CD4-positive, alpha-beta T cell treated with Interleukin-15 for 1 hour (primary cell): ENCODE measurements around the gene DHX32.
"Not testable (repeated sequence)": the region's sequence is repeated elsewhere in the genome, so short reads cannot be mapped to it uniquely, and the experiment has no call there.

Experiments used
- DNase-seq: peaks from one replicate; pipeline ENCODE4 v3.0.0-alpha.2; 2020

DHX32 gene

DNA sequence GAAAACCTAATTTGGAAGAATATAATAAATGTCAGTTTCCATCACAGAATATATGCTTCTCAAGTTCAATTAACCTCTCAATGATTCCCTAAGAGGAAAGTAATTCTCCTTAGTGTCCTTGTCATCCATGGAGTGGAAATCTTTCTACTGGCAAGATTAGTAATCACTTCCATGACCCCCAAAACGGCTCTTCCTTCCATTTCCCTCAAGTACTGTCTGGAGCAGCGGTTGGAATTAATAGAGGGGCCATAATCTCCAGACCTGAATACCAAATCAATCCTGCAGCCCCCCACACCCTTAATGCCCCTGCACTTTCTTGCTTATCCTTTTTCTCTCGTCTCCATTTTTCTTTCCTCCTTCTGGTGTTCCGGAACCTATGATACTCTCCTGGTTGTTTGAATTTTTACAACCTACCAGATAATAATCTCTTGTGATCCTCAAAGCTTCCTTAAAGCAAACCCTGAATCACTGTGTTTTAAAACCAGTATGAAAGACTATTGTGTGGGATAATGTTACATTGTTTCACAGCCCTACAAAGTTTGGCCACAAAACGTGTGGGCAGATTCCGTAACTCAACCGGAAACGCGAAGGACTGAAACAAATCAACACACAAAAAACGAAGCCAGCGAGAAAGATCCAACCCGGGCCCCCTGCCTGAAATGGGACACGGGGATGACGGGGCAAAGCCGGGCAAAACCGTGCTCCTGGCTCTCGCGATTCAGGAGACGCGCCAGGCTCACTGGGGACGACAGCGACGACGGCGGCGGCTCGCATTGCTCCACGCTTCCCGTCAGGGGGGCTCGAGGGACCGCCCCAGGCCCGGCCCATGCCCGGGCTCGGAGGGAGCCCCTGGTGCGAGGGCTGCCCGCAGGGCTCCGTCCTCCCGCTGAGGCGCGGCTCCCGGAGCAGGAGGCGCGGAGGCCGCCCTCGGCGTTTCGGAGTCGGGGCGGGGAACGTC is 14.3 kb upstream of the DHX32 start:
- DNase-seq: not testable (repeated sequence)

DNA sequence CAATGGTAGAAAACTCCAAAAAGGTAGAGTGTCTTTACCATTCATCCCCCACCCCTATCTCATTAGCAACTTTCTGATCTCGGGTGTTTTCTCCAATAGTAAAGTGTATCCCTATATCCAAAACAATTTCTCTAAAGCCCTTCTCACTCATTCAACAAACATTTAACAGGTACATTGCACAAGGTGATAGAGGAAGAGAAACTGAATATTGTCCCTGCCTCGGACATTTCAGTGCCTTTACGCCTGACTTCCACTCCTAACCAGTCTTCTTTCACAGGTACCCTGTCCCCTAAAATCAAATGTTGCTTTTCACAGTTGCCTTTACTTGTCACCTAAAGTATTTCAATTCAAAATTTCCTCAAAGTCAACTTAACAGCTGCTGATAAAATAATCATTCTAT is 13.1 kb upstream of the DHX32 start:
- DNase-seq: not testable (repeated sequence)

DNA sequence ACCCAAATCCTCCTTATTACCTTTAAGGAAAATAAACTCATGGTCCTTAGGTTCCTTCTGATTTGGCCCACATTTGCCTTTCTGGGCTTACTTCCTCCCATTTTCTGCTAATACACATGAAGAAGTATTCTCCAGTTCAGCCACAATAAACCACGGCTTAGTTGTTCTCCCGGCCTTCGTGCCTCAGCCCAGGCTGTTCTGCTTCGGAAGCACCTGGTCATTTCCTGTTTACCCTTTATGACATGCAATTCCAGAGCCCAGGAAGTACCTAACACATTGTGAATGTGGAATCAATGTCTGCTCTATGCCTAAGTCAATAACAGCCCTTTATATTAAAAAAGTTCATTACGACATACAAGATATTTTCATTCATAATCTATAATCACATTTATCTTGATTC is 11.3 kb upstream of the DHX32 start:
- not testable (repeated sequence) for DNase-seq

DNA sequence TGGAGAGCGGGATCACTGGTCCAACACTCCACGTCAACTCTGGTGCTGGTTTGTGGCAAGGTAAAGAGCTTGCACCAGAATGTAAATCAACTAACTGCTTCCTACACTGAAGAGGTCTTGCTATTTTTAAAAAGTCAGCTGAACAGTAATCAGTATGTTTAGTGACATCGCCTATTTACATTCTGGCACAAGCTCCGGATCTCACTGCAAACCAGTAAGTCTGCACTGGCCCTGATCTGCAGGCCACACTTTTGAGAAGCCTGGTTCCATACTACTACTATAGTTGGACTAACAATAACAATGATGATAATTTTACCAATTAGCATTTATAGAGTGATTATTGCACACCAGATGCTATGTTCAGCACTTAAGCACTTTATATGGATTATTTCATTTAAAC is 8.3 kb upstream of the DHX32 start:
- not testable (repeated sequence) for DNase-seq

DNA sequence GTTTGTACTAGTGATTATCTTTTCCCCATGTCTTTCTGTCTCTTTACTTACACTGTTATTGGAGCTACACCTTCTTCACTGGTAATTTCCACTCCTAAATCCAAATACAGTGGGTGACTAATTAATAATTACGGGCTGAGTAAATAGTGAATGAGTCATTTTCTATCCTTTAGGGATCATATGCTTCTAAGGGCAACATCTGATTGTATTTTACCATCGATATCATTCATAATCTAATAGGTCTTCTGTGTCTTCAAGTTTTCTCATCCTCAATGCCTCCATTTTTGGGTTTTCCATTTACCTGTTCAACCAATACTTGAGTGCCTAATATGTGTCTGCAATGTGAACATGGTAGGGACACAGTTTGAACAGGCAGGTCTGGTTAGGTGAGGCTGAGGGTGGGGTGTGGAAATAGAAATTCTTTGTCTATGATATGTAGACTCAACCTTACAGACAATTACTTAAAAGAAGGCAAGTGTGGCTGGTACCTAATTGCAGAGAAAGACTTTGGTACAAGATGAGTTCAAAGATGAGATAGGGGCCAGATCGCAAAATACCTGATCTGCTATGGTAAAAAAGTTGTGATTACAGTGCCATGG is 5.9 kb upstream of the DHX32 start:
- no peak for DNase-seq

DNA sequence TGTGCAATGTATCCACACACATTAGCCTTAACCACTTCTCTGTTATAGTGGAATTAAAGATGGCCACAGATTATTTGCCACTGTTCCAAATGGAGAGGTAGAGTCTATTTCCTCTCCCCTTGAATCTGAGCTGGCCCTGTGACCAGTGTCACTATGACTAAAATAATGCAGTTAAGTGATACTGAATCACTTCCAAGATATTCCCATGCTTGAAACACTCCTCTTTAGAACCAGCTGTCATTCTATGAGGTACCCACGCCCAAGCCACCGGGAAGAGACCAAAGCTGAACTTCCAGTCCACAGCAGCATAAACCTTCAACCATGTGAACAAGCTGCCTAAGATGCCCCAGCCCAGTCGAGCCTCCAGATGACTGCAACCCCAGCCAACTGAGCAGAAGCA is 2.1 kb upstream of the DHX32 start:
- no peak for DNase-seq

DNA sequence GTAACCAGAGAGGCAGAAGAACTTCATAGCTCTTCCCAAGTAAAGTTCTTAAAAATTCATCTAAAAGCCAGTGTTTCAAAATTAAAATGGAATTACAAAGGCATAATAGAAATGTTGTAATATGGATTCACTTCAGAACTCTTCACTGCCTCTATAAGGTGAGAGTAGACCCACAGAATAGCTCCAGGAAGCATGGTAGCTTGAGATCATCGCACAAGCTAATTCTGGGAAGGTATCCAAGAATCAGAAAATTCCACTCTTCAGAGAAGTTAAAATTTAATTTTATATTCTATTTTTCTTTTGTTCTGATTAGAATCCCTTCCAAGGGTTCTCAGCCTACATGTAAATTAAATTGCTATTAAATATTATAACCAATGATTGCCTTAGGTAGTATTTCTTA is 1.5 kb upstream of the DHX32 start:
- DNase-seq: no peak

DNA sequence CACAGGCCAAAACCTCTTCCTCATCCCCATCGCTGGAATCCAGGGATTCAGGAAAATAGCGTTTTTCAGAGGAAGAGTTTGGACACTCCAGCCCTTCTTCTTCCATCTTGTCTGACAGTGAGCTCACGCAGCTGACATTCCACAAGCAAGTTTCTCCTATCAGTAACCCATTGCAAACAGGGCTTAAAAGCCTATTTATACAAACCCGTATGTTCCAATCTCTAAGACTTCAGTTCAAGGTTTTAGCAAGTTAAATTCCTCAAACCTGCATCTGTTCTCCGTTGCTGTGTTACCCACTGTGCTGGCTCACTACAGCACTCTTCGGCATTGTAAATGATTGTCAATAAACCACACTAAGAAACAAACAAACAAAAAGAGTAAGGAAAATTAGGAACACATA is 373 bp downstream of the DHX32 start:
- no peak for DNase-seq

DNA sequence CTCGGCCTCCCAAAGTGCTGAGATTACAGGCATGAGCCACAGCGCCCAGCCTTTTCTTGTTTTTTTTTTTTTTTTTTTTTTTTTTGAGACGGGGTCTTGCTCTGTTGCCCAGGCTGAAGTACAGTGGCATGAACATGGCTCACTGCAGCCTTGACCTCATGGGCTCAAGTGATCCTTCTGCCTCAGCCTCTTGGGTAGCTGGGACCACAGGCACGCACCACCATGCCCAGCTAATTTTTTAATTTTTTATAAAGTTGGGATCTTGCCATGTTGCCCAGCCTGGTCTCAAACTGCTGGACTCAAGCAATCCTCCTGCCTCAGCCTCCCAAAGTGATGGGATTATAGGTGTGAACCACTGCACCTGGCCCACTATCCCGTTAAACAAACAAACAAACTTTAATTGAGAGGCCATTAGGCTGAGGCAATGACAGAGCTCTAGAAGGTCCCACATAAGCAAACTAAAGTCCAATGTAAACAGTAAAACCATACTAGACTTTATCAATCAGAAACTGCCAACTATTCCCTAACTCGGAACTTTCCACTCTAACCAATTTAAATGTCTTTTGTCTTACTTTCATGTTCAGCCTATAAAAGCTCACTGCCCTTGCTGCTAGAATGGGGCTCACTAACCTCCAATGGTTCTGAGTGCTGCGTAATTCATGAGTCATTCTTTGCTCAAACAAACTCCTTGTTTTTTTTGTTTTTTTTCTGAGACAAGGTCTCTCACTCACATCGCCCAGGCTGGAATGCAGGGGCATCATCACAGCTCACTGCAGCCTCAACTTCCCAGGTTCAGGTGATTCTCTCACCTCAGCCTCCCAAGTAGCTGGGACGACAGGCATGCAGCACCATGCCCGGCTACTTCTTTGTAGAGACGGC is 1.9 kb downstream of the DHX32 start:
- no peak for DNase-seq

DNA sequence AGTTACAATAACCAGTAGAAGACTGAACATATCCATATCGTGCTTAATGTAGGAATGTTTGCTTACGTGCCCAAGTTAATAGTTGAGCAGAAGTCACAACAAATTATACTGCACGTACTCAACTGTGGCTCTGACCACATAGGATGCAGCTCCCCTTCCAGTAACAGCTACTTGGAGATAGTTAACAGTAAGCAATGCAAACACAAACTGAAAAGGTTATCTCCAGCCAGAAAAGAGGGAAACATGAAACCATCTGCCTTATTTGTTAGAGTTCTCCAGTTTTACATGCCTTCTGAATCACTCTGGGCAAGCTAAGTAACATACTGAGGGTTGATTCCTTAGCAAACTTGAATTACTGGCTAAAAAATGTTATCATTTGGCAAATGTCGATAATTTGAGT is 9.8 kb downstream of the DHX32 start:
- DNase-seq: no peak

DNA sequence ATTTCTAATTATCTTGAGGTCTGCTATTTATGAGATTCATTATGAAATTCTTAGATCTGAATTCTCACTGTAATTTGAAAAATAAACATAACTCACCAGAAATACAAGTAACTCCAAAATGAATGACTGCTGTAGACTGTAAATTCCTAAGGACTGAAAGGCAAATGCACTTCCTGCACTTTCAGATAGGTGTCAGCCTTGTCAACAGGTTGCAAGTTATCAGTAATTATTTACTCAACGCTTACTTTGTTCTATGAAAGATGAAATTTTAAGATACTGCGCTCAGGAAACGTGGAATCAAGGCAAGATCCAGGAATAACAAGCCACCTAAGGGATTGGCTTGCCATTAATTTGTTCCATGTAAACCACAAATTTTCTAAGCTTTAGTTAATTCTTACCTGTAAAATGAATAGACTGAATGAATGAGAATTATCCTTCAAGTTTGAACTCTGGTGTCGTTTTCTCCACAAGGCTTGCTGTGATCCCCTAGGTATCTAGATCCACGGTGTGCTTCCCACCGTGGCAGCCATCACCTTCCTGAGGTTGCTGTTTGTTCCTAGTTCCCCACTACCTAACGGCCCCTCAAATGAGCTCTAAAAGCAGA is 12.6 kb downstream of the DHX32 start:
- DNase-seq: no peak

DNA sequence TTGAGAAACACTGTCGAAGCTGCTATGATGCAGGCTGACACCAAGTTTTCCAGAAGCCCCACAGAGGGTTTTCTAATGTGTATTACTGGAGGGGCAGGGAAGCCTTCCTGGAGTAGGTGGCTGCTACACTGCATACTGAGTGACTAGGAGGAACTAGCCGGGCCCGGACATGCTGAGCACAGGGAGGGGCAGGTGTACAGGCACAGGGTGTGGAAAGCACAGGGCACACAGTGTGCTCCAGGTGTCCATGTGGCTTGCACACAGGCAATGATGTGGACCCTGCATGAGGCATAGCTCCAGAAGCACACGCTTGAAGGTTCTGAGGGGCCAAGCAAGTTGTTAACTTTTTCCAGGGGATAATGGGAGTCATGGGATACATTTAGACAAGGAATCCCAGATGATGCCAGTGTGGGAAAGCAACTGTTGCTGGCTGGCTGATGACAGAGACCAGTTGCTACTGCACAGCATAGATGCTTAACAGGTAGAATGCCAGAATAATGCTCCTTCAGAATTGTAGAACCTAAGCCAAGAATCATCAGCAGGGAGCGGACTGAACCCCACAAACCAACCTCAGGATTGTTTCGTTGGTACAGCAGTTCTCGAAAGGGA is 14.6 kb downstream of the DHX32 start:
- DNase-seq: no peak

DNA sequence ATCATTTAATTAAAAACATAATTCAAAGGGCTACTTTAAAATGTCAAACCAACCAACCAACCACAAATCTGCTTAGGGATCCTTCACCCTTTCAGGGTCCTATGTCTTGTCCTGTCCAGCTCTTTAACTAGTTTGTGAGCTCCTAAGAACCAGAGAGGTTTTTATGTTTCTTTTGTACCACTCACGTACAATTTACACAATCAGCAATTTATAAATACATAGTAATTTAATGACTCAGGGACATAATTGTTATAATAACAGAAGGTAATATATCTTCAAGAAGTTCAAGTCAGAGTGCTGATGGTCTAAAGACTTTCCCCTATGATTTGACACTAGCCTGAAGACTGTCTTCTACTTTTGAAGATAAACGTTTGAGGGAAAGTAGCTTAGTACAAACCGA is 16.0 kb downstream of the DHX32 start:
- DNase-seq: no peak

DNA sequence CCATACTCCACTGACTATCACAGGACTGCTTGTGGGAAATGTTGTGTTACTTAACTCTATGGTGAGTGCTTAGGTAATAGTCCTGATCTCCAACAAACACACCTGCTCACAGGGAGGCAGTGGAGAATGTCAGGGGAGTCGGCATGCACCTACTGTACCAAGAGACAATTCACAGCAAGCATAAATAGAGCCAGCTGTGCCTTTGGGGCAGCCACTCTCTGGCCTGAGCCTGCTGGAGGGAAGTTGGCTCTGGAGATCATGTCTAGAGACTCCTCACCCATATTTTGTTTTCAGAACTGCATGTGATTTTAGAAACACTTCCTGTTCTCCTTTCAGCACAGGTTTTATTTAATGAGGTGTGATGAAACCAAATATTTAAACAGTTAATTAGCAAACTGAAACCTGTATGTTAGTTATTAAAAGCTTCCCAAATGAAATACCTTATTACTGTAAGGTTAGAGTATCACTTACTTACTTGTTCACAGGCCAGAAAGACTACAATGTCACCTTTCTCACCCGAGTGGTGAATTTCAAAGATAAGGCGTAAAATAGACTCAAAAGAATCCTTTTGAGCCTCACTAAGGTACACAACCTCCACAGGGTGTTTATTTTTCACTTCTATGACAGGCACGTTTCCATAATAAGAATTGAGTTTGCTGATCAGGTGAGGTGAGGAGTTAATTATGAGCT is 21.8 kb downstream of the DHX32 start:
- DNase-seq: no peak

DNA sequence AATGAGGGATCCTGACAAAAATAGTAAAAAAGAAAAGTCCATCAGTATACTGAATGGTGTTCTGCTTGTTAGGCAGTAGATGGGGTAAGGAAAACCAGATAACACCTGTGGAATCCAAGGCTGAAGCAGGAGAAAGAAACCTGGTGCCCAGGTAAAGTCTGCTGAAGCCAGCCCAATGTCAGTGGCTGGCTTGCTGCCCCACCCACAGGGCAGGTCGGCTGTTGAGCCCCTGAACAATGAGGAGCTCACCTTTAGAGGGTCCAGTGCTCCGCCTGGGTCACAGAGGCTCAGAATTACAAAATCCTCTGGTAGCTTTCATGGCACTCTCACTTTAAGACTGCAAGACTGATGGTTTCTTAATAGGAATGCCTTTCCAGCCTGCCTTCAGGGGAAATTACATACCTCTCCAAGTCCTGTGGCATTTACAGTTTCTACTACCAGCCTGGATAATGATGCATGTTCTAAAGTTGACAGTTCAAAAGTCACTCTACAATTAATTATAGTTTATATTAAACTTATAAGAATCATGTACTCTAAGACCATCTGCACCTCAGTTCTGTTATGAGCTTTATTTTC is 23.8 kb downstream of the DHX32 start:
- no peak for DNase-seq

DNA sequence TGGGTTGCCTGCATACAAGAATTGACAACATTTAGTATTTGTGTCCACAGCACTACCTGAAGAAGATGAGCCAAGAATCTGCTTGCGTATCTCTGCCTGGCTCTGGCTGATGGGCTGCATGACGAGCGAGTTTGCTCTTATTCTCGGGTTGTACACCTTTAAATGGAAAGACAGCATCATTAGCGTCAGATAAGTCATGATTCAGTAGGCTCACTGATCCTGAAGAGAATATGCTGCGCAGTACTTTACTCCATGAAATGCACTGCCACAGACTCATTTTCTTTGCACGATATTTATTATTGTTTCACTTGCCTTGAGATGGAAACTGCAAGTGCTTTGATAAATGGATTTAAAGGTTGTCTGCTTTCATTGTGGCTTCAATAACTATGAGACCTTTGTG is 28.6 kb downstream of the DHX32 start:
- no peak for DNase-seq

DNA sequence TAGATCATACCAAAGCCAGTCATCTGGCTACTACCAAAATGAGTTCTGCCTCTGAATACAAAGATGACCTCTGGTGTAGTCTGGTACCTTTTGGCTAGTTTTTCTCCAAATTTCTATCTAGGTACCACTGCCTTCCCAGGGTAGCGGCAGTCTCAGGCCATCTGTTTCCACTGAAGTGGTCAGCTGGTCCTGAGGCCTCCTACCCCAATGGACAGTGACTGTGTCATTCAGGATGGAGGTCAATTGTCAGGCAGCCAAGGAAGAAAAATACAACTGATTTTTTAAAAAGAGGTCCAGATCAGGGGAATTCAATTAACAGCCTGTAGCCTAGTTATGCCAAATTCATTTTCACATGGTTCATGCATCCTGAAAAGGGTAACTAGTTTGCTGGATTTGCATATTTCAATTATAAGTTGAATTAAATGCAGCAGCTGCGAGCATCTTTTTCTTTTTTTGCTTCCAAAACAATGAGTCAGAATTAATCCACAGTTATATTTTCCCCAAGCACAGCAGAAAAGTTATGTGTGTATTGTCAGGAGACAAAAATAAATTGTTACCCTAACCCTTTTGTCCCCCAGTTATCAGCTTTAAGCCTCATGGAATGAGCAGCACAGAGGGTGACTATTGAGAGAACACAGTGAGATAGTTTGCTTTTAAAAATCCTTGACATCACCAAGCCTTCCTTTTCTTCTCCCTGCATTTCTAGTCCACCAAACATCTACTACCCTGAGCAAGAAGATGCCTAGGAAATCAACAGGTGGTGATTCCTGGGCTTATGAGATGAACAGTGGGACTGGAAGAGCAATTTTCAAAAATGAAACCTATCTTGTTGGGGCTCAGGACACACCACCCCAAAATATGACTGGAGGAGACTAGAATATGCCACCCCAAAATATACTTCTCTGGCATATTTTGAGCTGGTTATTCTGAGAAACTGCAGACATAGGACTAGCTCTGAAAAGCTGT is 30.0 kb downstream of the DHX32 start:
- no peak for DNase-seq

DNA sequence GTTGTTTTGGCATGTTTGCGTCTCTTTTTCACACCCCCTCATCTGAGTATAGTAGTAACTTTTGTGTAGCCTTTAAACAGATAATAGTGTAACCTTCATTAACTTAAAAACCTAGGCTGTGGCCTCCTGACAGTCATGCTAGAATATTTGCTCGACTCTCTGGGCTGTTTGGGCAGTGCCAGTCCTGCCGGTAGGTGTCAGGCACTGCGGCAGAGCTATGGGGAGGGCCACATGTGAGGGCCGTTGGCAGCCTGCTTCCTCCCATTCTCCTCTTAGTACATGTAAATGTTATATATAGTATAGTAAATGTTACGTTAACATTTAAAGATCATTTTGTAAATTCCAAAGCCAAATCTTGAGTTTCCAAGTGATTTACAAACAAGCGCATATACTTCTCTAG is 31.6 kb downstream of the DHX32 start:
- DNase-seq: no peak

DNA sequence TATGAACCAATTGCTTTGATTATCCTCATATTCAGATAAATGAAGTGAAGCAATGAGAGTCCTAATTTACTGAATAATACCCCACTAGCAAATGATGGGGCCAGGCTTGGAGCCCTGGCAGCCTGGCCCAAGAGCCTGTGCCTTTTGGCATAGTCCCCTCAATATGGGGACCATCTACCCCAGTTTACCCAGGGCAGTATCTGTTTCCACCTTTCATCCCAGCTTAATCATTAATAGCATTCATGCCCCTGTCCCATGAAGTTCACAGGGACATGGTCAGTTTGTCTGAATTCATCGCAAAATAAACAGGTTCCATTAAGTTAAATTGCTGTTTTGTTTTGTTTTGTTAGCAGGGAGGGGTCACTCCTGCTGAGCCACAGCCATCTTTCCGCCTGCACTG is 32.2 kb downstream of the DHX32 start:
- DNase-seq: no peak

DNA sequence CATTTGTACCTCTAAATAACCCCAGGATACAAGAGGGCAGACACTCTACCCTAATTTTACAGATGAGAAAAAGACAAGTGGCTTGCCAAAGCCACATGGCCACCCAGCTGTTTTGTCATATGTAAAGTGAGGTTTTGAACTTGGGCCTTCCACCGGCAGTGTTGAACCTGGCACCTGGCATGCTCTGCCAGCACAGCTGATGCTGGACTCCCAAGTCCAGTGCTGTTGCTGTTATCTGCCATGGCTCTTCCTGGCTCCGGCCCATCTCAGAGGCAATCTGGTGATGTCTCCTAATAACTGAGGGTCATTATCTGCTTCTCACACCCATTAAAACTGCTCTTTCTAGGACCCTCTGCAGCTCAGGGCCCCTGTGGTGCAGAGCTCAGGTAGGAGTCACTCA is 32.7 kb downstream of the DHX32 start:
- no peak for DNase-seq
